Measurements from ENCODE around the gene GET3.

The GET3 gene

GRCh38 chr19:12736995-12737834 is at the start of gene GET3:
Gene GET3, plus strand, starts transcription at chr19:12737497. Its CDS starts 9 bp downstream, at chr19:12737506.
- peak; percentile 99 for DNase-seq (ENCODE audit: low read depth, low spot score)
- peak within 1 kb of the TSS; percentile 95 for H3K4me3 ChIP-seq (ENCODE audit: insufficient read length, low read depth)
- peaks cover 4% of the 10 kb centered on the region for H3K4me1 ChIP-seq (ENCODE audit: insufficient read depth, insufficient read length)
- no peaks in the 10 kb centered on the region for H3K27me3 ChIP-seq (ENCODE audit: insufficient read depth, insufficient read length)
- no peaks in the 10 kb centered on the region for H3K9me3 ChIP-seq (ENCODE audit: insufficient read depth, low read length)
- H3K9ac ChIP-seq (ENCODE audit: insufficient read length, low read depth), result peak within 1 kb of the TSS; percentile 93
- no peak for TF ChIP-seq ZNF274 (IDR thresholded peaks at IDR 0.05; ENCODE audit: low read depth, low read length)
- peak; percentile 93 for TF ChIP-seq YY1 (IDR thresholded peaks at IDR 0.05; ENCODE audit: insufficient read depth, insufficient read length)
- H3K36me3 ChIP-seq (ENCODE audit: insufficient read depth, insufficient read length, low read length), result peaks cover 41% of the 10 kb centered on the region

DNA sequence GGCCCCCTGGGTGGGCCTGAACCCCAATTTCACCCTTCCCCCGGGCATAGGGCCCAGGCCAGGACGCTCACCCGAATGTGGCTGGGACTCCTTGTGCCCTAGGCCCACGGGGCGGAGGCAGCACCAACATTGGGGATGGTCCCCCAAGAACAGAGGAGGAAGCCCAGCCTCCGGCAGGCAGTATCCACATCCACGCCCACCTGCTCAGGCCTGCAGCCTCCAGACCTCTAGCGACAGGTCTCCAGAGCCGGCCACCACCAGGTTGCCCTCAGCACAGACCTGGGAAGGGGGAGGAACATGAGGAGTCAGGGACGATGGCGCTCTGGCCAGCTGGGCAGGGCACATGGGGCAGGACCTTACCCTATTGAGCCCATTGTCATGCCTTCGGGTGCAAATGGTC is 48.3 kb upstream of the GET3 start:
- H3K4me1 ChIP-seq (ENCODE audit: insufficient read depth, insufficient read length), result peaks cover 4% of the 10 kb centered on the region
- TF ChIP-seq YY1 (IDR thresholded peaks at IDR 0.05; ENCODE audit: insufficient read depth, insufficient read length) (no peak), ZNF274 (IDR thresholded peaks at IDR 0.05; ENCODE audit: low read depth, low read length) (no peak), SUZ12 (IDR thresholded peaks at IDR 0.05; ENCODE audit: extremely low read depth, insufficient read depth, insufficient read length) (no peak)
- H3K4me3 ChIP-seq (ENCODE audit: insufficient read length, low read depth), result no peak overlapping the region
- H3K27me3 ChIP-seq (ENCODE audit: insufficient read depth, insufficient read length), result no peaks in the 10 kb centered on the region
- no peak for DNase-seq (ENCODE audit: low read depth, low spot score)
- no peaks in the 10 kb centered on the region for H3K9me3 ChIP-seq (ENCODE audit: insufficient read depth, low read length)
- peaks cover 56% of the 10 kb centered on the region for H3K36me3 ChIP-seq (ENCODE audit: insufficient read depth, insufficient read length, low read length)
- no peak overlapping the region for H3K9ac ChIP-seq (ENCODE audit: insufficient read length, low read depth)

DNA sequence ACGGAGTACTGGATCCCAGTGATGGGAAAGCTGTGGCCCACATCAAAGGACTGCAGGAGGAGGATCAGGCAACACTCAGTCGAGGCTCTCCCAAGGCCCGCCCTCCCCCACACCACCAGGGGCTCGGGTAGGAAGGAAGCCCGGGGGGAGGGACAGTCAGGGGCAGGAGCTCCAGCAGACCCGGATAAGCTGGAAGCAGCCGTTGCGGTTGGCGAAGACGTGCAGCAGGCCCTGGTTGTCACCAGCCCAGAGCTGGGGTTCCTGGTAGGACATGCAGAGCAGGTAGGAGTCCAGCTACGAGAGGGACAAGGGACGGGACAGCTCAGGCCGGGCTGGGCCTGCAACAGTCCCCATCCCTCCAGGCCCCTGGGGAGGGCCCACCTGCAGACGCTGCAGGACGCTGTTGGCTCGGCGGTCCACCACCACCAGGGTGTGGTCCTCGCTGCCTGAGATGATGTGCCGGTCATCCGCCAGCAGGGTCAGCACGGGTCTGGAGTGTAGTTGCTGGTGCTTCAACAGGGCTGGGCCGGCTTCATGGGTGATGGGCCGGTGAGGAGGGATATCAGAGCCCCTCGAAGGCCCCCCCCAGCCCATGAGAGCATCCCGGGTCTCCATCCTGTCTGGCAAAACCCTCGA is 47.6 kb upstream of the GET3 start:
- H3K27me3 ChIP-seq (ENCODE audit: insufficient read depth, insufficient read length), result no peaks in the 10 kb centered on the region
- H3K9ac ChIP-seq (ENCODE audit: insufficient read length, low read depth), result no peak overlapping the region
- no peaks in the 10 kb centered on the region for H3K9me3 ChIP-seq (ENCODE audit: insufficient read depth, low read length)
- TF ChIP-seq SUZ12 (IDR thresholded peaks at IDR 0.05; ENCODE audit: extremely low read depth, insufficient read depth, insufficient read length), result no peak
- no peak for TF ChIP-seq ZNF274 (IDR thresholded peaks at IDR 0.05; ENCODE audit: low read depth, low read length)
- TF ChIP-seq YY1 (IDR thresholded peaks at IDR 0.05; ENCODE audit: insufficient read depth, insufficient read length), result no peak
- H3K4me1 ChIP-seq (ENCODE audit: insufficient read depth, insufficient read length), result peaks cover 4% of the 10 kb centered on the region
- H3K4me3 ChIP-seq (ENCODE audit: insufficient read length, low read depth), result no peak overlapping the region
- H3K36me3 ChIP-seq (ENCODE audit: insufficient read depth, insufficient read length, low read length), result peaks cover 51% of the 10 kb centered on the region
- DNase-seq (ENCODE audit: low read depth, low spot score), result no peak

GRCh38 chr19:12692960-12693359 is 44.3 kb upstream of the GET3 start:
- TF ChIP-seq YY1 (IDR thresholded peaks at IDR 0.05; ENCODE audit: insufficient read depth, insufficient read length) (no peak), ZNF274 (IDR thresholded peaks at IDR 0.05; ENCODE audit: low read depth, low read length) (no peak), SUZ12 (IDR thresholded peaks at IDR 0.05; ENCODE audit: extremely low read depth, insufficient read depth, insufficient read length) (no peak)
- no peak overlapping the region for H3K9ac ChIP-seq (ENCODE audit: insufficient read length, low read depth)
- peaks cover 47% of the 10 kb centered on the region for H3K36me3 ChIP-seq (ENCODE audit: insufficient read depth, insufficient read length, low read length)
- peaks cover 5% of the 10 kb centered on the region for H3K27me3 ChIP-seq (ENCODE audit: insufficient read depth, insufficient read length)
- no peak overlapping the region for H3K4me3 ChIP-seq (ENCODE audit: insufficient read length, low read depth)
- no peaks in the 10 kb centered on the region for H3K9me3 ChIP-seq (ENCODE audit: insufficient read depth, low read length)
- DNase-seq (ENCODE audit: low read depth, low spot score), result no peak
- H3K4me1 ChIP-seq (ENCODE audit: insufficient read depth, insufficient read length), result peaks cover 7% of the 10 kb centered on the region

DNA sequence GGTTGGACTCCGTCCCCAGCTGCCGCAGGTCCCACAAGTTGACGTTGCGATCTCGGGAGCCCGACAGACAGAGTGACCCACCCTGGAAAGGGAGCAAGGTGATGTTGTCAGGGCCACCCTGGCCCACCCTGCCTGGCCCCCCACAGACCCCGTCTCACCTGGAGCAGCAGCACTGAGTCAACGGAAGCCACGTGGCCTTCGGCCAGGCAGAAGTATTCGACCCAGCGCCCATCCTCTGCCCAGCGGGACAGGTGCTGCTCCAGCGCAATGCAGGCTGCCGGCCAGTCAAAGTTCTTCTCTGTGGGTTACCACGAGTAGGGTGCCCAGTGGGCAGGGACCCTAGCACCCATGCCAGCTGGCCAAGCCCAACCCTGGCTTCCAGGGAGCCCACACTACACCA is 42.7 kb upstream of the GET3 start:
- H3K4me3 ChIP-seq (ENCODE audit: insufficient read length, low read depth), result no peak overlapping the region
- H3K4me1 ChIP-seq (ENCODE audit: insufficient read depth, insufficient read length), result peaks cover 5% of the 10 kb centered on the region
- DNase-seq (ENCODE audit: low read depth, low spot score), result no peak

DNA sequence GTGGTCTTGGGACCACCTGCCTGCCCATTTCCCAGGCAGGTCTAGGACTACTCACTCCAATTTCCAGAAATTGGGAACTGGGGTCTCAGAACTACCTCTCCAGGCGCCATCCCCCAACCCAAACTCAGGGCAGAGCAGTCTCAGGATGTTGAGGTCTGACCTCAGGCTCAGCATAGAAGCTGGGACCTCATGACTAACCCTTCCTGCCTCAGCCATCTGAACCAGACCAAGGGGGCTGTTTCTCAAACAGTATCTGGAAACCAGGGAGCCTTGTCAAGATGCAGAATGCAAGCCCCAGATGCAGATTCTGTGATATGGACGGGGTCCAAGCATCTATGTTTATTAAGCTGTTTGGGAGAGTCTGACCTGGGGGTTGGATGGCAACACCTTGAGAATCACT is 42.2 kb upstream of the GET3 start:
- no peak overlapping the region for H3K9ac ChIP-seq (ENCODE audit: insufficient read length, low read depth)
- H3K4me3 ChIP-seq (ENCODE audit: insufficient read length, low read depth), result no peak overlapping the region
- H3K36me3 ChIP-seq (ENCODE audit: insufficient read depth, insufficient read length, low read length), result peaks cover 47% of the 10 kb centered on the region
- TF ChIP-seq ZNF274 (IDR thresholded peaks at IDR 0.05; ENCODE audit: low read depth, low read length) (no peak), SUZ12 (IDR thresholded peaks at IDR 0.05; ENCODE audit: extremely low read depth, insufficient read depth, insufficient read length) (no peak), YY1 (IDR thresholded peaks at IDR 0.05; ENCODE audit: insufficient read depth, insufficient read length) (no peak)
- H3K9me3 ChIP-seq (ENCODE audit: insufficient read depth, low read length), result no peaks in the 10 kb centered on the region
- DNase-seq (ENCODE audit: low read depth, low spot score), result no peak
- peaks cover 5% of the 10 kb centered on the region for H3K27me3 ChIP-seq (ENCODE audit: insufficient read depth, insufficient read length)
- H3K4me1 ChIP-seq (ENCODE audit: insufficient read depth, insufficient read length), result peaks cover 3% of the 10 kb centered on the region

More for the DNA sequence above, 42.7 kb upstream of the GET3 start:
- Histone ChIP-seq H3K36me3 (ENCODE audit: insufficient read depth, insufficient read length, low read length) (peaks cover 47% of the 10 kb centered on the region), H3K9ac (ENCODE audit: insufficient read length, low read depth) (no peak overlapping the region), H3K9me3 (ENCODE audit: insufficient read depth, low read length) (no peaks in the 10 kb centered on the region), H3K27me3 (ENCODE audit: insufficient read depth, insufficient read length) (peaks cover 5% of the 10 kb centered on the region)
- no peak for TF ChIP-seq ZNF274 (IDR thresholded peaks at IDR 0.05; ENCODE audit: low read depth, low read length)
- TF ChIP-seq YY1 (IDR thresholded peaks at IDR 0.05; ENCODE audit: insufficient read depth, insufficient read length), result no peak
- TF ChIP-seq SUZ12 (IDR thresholded peaks at IDR 0.05; ENCODE audit: extremely low read depth, insufficient read depth, insufficient read length), result no peak

- H3K4me3 ChIP-seq (ENCODE audit: insufficient read length, low read depth), result peak overlapping the region; percentile 98
- H3K9me3 ChIP-seq (ENCODE audit: insufficient read depth, low read length), result no peaks in the 10 kb centered on the region
- H3K4me1 ChIP-seq (ENCODE audit: insufficient read depth, insufficient read length), result peaks cover 3% of the 10 kb centered on the region
- H3K27me3 ChIP-seq (ENCODE audit: insufficient read depth, insufficient read length), result peaks cover 5% of the 10 kb centered on the region
- peak overlapping the region; percentile 94 for H3K9ac ChIP-seq (ENCODE audit: insufficient read length, low read depth)
- DNase-seq (ENCODE audit: low read depth, low spot score), result no peak
- H3K36me3 ChIP-seq (ENCODE audit: insufficient read depth, insufficient read length, low read length), result peaks cover 47% of the 10 kb centered on the region
- no peak for TF ChIP-seq YY1 (IDR thresholded peaks at IDR 0.05; ENCODE audit: insufficient read depth, insufficient read length)
- no peak for TF ChIP-seq ZNF274 (IDR thresholded peaks at IDR 0.05; ENCODE audit: low read depth, low read length)
- no peak for TF ChIP-seq SUZ12 (IDR thresholded peaks at IDR 0.05; ENCODE audit: extremely low read depth, insufficient read depth, insufficient read length)
Measured at GRCh38 chr19:12695514-12695913, 41.8 kb upstream of the GET3 start.
